Measurements from ENCODE around the gene BTG1. TPM values are rescaled to one million over a fixed set of nuclear protein-coding genes. Genes with fewer than 3 reads are reported as not detected.

Gene BTG1
- total and polyA plus RNA-seq, 7 donors = 41.0 to 82.3 (median 54.8) TPM

DNA sequence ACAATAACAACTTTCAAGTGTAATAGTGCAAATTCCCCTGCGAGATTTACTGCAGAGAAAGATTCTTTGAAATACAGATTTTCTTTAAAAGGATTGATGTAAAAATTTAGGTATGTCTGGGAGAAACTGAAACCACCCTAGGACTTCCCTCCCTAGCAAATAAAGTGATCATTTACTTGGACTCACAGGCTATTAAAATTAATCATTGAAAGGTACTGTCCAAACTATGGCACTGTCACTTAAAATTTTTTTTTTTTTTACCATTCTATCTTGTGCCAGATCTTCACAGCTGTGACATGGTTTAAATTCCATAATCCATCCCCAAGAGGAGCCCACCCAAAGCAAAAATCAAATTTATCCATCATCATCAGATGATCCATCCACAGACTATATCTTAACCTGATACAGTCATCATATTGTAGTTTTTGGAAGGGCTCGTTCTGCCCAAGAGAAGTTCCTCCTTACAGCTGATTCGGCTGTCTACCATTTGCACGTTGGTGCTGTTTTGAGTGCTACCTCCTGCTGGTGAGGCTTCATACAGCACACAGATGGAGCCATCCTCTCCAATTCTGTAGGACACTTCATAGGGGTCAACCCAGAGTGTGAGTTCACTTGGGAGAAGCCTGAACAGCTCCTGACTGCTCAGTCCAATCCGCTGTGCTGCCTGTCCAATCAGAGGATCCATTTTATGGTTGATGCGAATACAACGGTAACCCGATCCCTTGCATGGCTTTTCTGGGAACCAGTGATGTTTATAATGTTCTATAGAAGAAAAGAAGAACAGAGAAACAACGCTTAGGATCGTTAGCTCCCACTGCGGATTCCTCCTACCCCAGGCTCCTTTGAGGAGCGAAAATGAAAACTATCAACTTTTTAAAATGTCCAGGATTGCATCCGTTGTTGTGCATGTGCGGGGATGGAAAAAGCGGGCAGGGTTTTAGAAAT, 1.7 kb downstream of the BTG1 start:
- WGBS, 2 donors = 0 to 1% methylated on average over 15 of the region's 15 CpGs
- Histone ChIP-seq H3K4me1 (peaks cover 0 to 24% (median 9%) of the 10 kb centered on the region in 4 donors), H3K4me3 (peak overlapping the region; percentile 90 to 99 (median 96)), H3K27me3 (no peaks in the 10 kb centered on the region), H3K36me3 (peaks cover 0 to 21% (median 6%) of the 10 kb centered on the region in 4 donors), H3K27ac (peak overlapping the region; percentile 98 to 99 (median 99)), H3K9me3 (no peaks in the 10 kb centered on the region)
- TF ChIP-seq EP300 (IDR thresholded peaks at IDR 0.05) = no peak
- TF ChIP-seq, protein P1, sequence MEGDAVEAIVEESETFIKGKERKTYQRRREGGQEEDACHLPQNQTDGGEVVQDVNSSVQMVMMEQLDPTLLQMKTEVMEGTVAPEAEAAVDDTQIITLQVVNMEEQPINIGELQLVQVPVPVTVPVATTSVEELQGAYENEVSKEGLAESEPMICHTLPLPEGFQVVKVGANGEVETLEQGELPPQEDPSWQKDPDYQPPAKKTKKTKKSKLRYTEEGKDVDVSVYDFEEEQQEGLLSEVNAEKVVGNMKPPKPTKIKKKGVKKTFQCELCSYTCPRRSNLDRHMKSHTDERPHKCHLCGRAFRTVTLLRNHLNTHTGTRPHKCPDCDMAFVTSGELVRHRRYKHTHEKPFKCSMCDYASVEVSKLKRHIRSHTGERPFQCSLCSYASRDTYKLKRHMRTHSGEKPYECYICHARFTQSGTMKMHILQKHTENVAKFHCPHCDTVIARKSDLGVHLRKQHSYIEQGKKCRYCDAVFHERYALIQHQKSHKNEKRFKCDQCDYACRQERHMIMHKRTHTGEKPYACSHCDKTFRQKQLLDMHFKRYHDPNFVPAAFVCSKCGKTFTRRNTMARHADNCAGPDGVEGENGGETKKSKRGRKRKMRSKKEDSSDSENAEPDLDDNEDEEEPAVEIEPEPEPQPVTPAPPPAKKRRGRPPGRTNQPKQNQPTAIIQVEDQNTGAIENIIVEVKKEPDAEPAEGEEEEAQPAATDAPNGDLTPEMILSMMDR (IDR thresholded peaks at IDR 0.05) = peak; percentile 47 to 84 (median 70)
- TF ChIP-seq POLR2AphosphoS5 (IDR thresholded peaks at IDR 0.05) = peak; percentile 59 to 86 (median 73)
- peak; percentile 89 for DNase-seq
- intact Hi-C loops (cut with DNase I) = loop anchor here (2.0 to 10.0 kb wide), 3 partner anchors 113 to 361 kb away; no protein-coding TSS in a partner anchor

DNA sequence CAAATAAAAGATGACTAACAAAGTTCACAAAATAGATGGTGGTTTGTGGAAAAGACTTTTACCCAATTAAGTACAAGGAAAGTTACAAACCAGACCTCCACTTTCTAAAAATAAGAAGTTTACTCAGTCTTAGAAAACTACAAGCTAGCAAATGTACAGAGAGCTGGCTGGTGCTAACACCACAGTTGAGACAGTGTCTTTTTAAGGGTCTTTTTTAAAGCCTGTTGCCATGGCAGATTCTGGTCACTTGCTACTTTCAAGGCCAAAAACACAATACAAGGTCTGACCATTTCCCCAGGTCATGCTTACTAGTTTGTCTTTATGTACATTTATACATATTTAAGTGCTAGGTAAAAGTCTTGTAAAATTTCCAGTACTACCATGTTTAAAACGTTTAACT, 2.4 kb downstream of the BTG1 start:
- TF ChIP-seq POLR2AphosphoS5 (IDR thresholded peaks at IDR 0.05) (no peak), POLR2A (IDR thresholded peaks at IDR 0.05) (no peak), EP300 (IDR thresholded peaks at IDR 0.05) (no peak)
- TF ChIP-seq, protein P1 (IDR thresholded peaks at IDR 0.05) = no peak
- intact Hi-C loops (cut with DNase I) = loop anchor here (10.0 kb wide), 1 partner anchor 362 kb away; no protein-coding TSS in a partner anchor
- peak overlapping the region; percentile 90 to 99 (median 96) for H3K4me3 ChIP-seq
- WGBS, 2 donors = 0 to 1% methylated on average over 1 of the region's 1 CpG
- peak overlapping the region; percentile 98 to 99 (median 99) for H3K27ac ChIP-seq
- no peak for DNase-seq
- no peaks in the 10 kb centered on the region for H3K27me3 ChIP-seq
- peaks cover 0 to 30% (median 13%) of the 10 kb centered on the region in 4 donors for H3K4me1 ChIP-seq
- no peaks in the 10 kb centered on the region for H3K9me3 ChIP-seq
- peaks cover 0 to 21% (median 6%) of the 10 kb centered on the region in 4 donors for H3K36me3 ChIP-seq

DNA sequence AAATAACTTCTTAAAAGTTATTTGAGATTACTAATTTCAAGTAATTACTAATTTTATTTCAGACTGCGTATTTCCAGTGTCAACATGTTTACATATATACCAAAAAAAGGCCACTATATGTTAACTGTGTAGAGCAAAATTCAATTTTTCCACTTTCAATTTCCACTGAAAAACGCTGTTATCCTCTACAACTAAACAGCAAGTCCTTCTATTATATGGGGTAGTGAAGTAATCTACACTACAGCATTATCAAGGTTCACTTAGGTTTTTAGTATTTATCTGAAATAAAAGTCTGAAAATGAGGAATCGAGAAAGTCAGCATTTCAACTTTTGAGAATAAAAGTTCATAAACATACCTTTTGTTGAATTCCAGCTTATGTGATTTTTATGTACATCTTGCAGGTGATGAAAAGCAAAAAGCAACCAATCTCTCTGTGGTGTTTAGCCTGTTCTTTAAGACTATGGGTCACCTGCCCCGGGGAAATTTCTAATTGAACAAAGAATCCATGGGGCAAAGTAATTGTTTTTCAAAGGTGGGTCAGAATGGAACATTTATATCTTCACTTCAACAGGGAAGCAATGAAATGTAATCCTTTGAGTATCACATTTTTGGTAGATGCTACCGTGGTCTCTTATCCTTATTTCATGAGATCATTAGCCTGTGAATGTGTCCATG, 3.3 kb downstream of the BTG1 start:
- Histone ChIP-seq H3K27me3 (no peaks in the 10 kb centered on the region), H3K9me3 (no peaks in the 10 kb centered on the region), H3K36me3 (peaks cover 0 to 21% (median 6%) of the 10 kb centered on the region in 4 donors), H3K4me1 (peaks cover 0 to 38% (median 20%) of the 10 kb centered on the region in 4 donors), H3K27ac (peak overlapping the region; percentile 98 to 99 (median 99)), H3K4me3 (peak overlapping the region; percentile 90 to 99 (median 96))
- DNase-seq = no peak
- TF ChIP-seq, protein P1 (IDR thresholded peaks at IDR 0.05) = no peak
- no peak for TF ChIP-seq POLR2AphosphoS5 (IDR thresholded peaks at IDR 0.05)
- TF ChIP-seq EP300 (IDR thresholded peaks at IDR 0.05) = no peak
- no peak for TF ChIP-seq POLR2A (IDR thresholded peaks at IDR 0.05)
- intact Hi-C loops (cut with DNase I) = loop anchor here (10.0 kb wide), 1 partner anchor 362 kb away; no protein-coding TSS in a partner anchor
- 3 to 13% methylated on average over 5 of the region's 5 CpGs for WGBS, 2 donors

DNA sequence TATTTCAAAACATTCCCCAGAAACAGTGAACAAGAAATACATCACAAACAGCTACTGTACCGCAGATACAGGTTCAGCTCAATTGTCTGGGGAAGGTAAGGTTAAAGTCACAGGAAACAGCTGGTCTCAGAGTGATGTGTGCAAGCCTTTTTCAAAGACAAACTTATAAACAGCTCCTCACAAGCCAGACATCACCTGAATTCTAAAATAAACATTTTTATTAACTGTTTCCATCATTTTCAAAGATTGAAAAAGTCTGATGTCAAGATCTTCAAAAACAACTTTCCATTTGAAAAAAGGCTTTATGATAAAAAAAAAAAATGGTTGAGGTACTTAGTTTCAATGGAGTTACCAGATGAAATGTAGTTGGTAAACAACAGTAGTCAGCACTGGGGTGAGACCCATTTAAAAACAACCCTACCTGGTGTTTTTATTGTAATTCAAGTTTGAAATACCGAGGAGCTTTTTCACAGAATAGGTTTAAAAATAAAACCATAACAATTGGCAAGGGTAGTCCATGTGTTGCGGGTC, 4.0 kb downstream of the BTG1 start:
- Histone ChIP-seq H3K9me3 (no peaks in the 10 kb centered on the region), H3K36me3 (peaks cover 0 to 21% (median 6%) of the 10 kb centered on the region in 4 donors), H3K27ac (peak overlapping the region; percentile 98 to 99 (median 99)), H3K27me3 (no peaks in the 10 kb centered on the region), H3K4me3 (peak overlapping the region; percentile 90 to 99 (median 96)), H3K4me1 (peaks cover 0 to 42% (median 24%) of the 10 kb centered on the region in 4 donors)
- 8% methylated on average over 3 of the region's 3 CpGs for WGBS, 2 donors
- intact Hi-C loops (cut with DNase I) = loop anchor here (10.0 kb wide), 1 partner anchor 363 kb away; no protein-coding TSS in a partner anchor
- DNase-seq = no peak
- no peak for TF ChIP-seq EP300 (IDR thresholded peaks at IDR 0.05)
- no peak for TF ChIP-seq POLR2AphosphoS5 (IDR thresholded peaks at IDR 0.05)
- TF ChIP-seq, protein P1 (IDR thresholded peaks at IDR 0.05) = no peak
- no peak for TF ChIP-seq POLR2A (IDR thresholded peaks at IDR 0.05)

All from sigmoid colon (tissue), 7 donors.